Measurements from ENCODE around the gene HGS.

HGS gene

GRCh38 chr17:81665205-81666091 lies 18.4 kb upstream of the HGS start:
- H3K4me3 ChIP-seq (ENCODE audit: low read length): peak overlapping the region; percentile 61
- TF ChIP-seq CTCF (conservative IDR thresholded peaks at IDR 0.05; ENCODE audit: low read length): no peak
- DNase-seq (ENCODE audit: low read depth): peak; percentile 21

GRCh38 chr17:81666092-81666341 lies 17.8 kb upstream of the HGS start:
- peak; percentile 18 for DNase-seq (ENCODE audit: low read depth)
- no peak for TF ChIP-seq CTCF (conservative IDR thresholded peaks at IDR 0.05; ENCODE audit: low read length)
- peak overlapping the region; percentile 61 for H3K4me3 ChIP-seq (ENCODE audit: low read length)

- TF ChIP-seq CTCF (conservative IDR thresholded peaks at IDR 0.05; ENCODE audit: low read length): no peak
- H3K4me3 ChIP-seq (ENCODE audit: low read length): peak within 1 kb of the TSS; percentile 61
- peak; percentile 97 for DNase-seq (ENCODE audit: low read depth)
These were observed 17.2 kb upstream of the HGS start, which contains the start of the genes CCDC137 and OXLD1 for GRCh38 chr17:81666342-81667191. Gene CCDC137 (plus strand): TSS chr17:81666737. CDS start chr17:81666767, 30 bp downstream. Gene OXLD1 (minus strand): TSS chr17:81666605. CDS start chr17:81666577, 28 bp downstream.

- TF ChIP-seq CTCF (conservative IDR thresholded peaks at IDR 0.05; ENCODE audit: low read length): no peak
- H3K4me3 ChIP-seq (ENCODE audit: low read length): no peak overlapping the region
- DNase-seq (ENCODE audit: low read depth): no peak
These were observed 16.1 kb upstream of the HGS start for GRCh38 chr17:81667754-81668153.

GRCh38 chr17:81672504-81672903 lies 11.3 kb upstream of the HGS start:
- no peak for TF ChIP-seq CTCF (conservative IDR thresholded peaks at IDR 0.05; ENCODE audit: low read length)
- DNase-seq (ENCODE audit: low read depth): no peak
- no peak overlapping the region for H3K4me3 ChIP-seq (ENCODE audit: low read length)

- DNase-seq (ENCODE audit: low read depth): no peak
- no peak for TF ChIP-seq CTCF (conservative IDR thresholded peaks at IDR 0.05; ENCODE audit: low read length)
- no peak overlapping the region for H3K4me3 ChIP-seq (ENCODE audit: low read length)
These were observed 10.9 kb upstream of the HGS start for GRCh38 chr17:81672954-81673353.
